Kidney (tissue), 14 donors: ENCODE data around the gene PWWP2B. TPM values are rescaled to one million over a fixed set of nuclear protein-coding genes. Genes with fewer than 3 reads are reported as not detected.

ENCODE experiments used
- DNase-seq, 5 donors: peaks; one replicate each; pipeline ENCODE4 v3.0.0-alpha.2; 2013 to 2020
- FAIRE-seq: peaks from 2 replicates; lab custom pipeline; 2012; peaks lifted over from hg19 to GRCh38; lab: Jason Lieb, UNC
- H3K27ac ChIP-seq, 2 donors: one replicate each; pipeline ENCODE4 v1.7.0; 2013; ENCODE audit warnings: low read depth in 2 of 2, low read length in 2 of 2, inconsistent platforms in 1 of 2
- H3K27me3 ChIP-seq: one replicate; pipeline ENCODE4 v1.7.1; 2013; ENCODE audit warnings: low read length, inconsistent platforms; ENCODE audit not compliant: control insufficient read depth, insufficient read depth
- H3K36me3 ChIP-seq, 3 donors: one replicate each; pipeline versions ENCODE4 v1.7.0 to v1.7.1; 2013; ENCODE audit warnings: low read length in 3 of 3, control low read depth in 1 of 3, inconsistent platforms in 1 of 3; ENCODE audit not compliant: insufficient read depth in 3 of 3, control insufficient read depth in 2 of 3
- H3K4me1 ChIP-seq, 3 donors: one replicate each; pipeline versions ENCODE4 v1.7.0 to v1.7.1; 2013; ENCODE audit warnings: low read length in 3 of 3, inconsistent platforms in 1 of 3, low read depth in 1 of 3; ENCODE audit not compliant: control insufficient read depth in 2 of 3, insufficient read depth in 2 of 3
- H3K4me3 ChIP-seq, 3 donors: one replicate each; pipeline versions ENCODE4 v1.7.0 to v1.8.1; 2013; ENCODE audit warnings: low read length in 3 of 3, control low read depth in 1 of 3, inconsistent platforms in 1 of 3
- H3K9ac ChIP-seq, 3 donors: one replicate each; pipeline versions ENCODE4 v1.7.0 to v1.7.1; 2013; ENCODE audit warnings: low read length in 3 of 3, control low read depth in 1 of 3, inconsistent platforms in 1 of 3
- H3K9me3 ChIP-seq, 3 donors: one replicate each; pipeline versions ENCODE4 v1.7.0 to v1.7.1; 2013; ENCODE audit warnings: low read length in 3 of 3, control low read depth in 1 of 3, inconsistent platforms in 1 of 3; ENCODE audit not compliant: control insufficient read depth in 2 of 3, insufficient read depth in 1 of 3
- intact Hi-C: fragments of 100-400 bp; cut with DNase I; formaldehyde crosslinking; loops from one replicate; pipeline ENCODE4 v1.11.1; 2022
- polyA plus RNA-seq: library from polyadenylated mRNA; stranded (reverse); fragments of 350-450 nt; fragmentation: Illumina TruSeq; extraction: RNeasy Lipid Tissue Mini Kit (QIAGEN cat#74804); gene quantifications from one replicate; pipeline ENCODE4 v1.2.3, GENCODE V29; 2014; ENCODE audit warnings: low read depth, low replicate concordance; ENCODE audit not compliant: insufficient read depth
- total RNA-seq: library from RNA; stranded (reverse); fragmentation: NEBNext Ultra II Directional; extraction: Animal tissue kit (Norgen Biotek cat#: 25700); gene quantifications from one replicate; pipeline ENCODE4 v1.2.1, GENCODE V29; 2021
- TF ChIP-seq, protein P1 (sequence below): IDR thresholded peaks from 3 replicates; pipeline ENCODE4 v1.5.1; 2012; ENCODE audit warnings: mild to moderate bottlenecking, moderate library complexity, borderline replicate concordance; ENCODE audit not compliant: insufficient read depth; ENCODE audit errors: extremely low read depth
- donor health status: control.
- donor health status: control.
- donor health status: control.
- donor health status: control.
- donor health status: control.
- donor health status: DM: yes; HTN: yes; CAD: no.
- donor health status: Normal renal cell carcinoma (clear cell type).

The PWWP2B gene
- total and polyA plus RNA-seq, 2 donors from 2014 or later, result 12.9 to 24.3 TPM

DNA sequence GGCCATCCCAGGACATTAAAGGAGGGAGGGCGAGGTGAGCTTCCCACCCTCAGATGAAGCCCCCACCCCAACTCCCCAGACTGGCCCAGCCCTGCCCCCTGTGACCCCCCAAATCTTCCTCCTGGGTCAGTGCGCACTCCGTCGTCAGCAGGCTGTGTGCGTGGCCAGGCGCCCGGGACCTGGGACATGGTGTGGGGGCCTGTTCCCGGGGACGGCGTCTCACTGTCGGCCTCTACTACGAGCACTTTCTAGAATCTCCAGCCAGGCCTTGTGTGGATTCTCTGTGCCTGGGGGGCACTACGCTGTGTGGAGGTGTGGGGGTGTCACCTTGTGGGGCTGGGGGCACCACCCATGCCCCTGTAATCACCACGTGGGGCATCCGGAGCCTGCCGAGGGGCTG is 9.8 kb downstream of the PWWP2B start:
- Histone ChIP-seq H3K36me3 (peaks cover 0 to 7% (median 0%) of the 10 kb centered on the region in 3 donors), H3K9me3 (no peaks in the 10 kb centered on the region), H3K4me3 (no peak overlapping the region), H3K27ac (peak overlapping the region; percentile 92 to 95), H3K4me1 (peaks cover 2 to 49% (median 13%) of the 10 kb centered on the region in 3 donors), H3K27me3 (no peaks in the 10 kb centered on the region), H3K9ac (no peak overlapping the region)
- intact Hi-C loops, result no loop called here
- no peak for FAIRE-seq
- peak in 1 of 5 donors; percentile 68 for DNase-seq
- TF ChIP-seq, protein P1, sequence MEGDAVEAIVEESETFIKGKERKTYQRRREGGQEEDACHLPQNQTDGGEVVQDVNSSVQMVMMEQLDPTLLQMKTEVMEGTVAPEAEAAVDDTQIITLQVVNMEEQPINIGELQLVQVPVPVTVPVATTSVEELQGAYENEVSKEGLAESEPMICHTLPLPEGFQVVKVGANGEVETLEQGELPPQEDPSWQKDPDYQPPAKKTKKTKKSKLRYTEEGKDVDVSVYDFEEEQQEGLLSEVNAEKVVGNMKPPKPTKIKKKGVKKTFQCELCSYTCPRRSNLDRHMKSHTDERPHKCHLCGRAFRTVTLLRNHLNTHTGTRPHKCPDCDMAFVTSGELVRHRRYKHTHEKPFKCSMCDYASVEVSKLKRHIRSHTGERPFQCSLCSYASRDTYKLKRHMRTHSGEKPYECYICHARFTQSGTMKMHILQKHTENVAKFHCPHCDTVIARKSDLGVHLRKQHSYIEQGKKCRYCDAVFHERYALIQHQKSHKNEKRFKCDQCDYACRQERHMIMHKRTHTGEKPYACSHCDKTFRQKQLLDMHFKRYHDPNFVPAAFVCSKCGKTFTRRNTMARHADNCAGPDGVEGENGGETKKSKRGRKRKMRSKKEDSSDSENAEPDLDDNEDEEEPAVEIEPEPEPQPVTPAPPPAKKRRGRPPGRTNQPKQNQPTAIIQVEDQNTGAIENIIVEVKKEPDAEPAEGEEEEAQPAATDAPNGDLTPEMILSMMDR, result no peak

DNA sequence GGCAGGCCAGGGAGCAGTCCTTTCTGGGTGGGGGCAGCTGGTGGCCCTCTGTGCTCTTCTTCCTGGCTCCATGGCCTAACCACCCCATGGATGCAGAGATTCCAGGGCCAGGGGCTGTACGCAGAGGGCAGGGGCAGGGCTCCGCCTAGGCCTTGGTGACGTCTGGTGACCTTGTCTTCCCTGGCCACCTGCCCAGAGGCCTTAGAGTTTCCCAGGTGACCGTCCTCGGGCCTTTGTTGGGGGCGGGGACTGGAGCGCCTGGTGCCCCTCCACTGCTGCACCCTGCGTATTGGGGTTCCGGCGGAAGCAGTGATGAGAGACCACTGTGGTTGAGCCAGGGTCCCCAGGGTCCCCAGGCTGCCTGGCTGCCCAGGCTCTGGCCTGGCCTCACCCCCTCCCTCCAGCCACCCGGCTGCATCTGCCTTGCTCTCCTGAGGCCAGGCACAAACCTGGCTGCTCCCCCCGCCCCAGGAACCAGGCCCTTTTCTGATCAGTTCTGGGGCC is 10.3 kb downstream of the PWWP2B start:
- Histone ChIP-seq H3K27ac (peak overlapping the region; percentile 92 to 95), H3K4me3 (peak overlapping the region in 1 of 3 donors; percentile 47), H3K4me1 (peaks cover 4 to 52% (median 16%) of the 10 kb centered on the region in 3 donors), H3K9ac (peak overlapping the region in 1 of 3 donors; percentile 34), H3K36me3 (peaks cover 0 to 7% (median 0%) of the 10 kb centered on the region in 3 donors), H3K27me3 (no peaks in the 10 kb centered on the region), H3K9me3 (no peaks in the 10 kb centered on the region)
- intact Hi-C loops, result no loop called here
- FAIRE-seq (no peak), DNase-seq (peak in 2 of 5 donors; percentile 70 to 93)
- TF ChIP-seq, protein P1, result no peak

DNA sequence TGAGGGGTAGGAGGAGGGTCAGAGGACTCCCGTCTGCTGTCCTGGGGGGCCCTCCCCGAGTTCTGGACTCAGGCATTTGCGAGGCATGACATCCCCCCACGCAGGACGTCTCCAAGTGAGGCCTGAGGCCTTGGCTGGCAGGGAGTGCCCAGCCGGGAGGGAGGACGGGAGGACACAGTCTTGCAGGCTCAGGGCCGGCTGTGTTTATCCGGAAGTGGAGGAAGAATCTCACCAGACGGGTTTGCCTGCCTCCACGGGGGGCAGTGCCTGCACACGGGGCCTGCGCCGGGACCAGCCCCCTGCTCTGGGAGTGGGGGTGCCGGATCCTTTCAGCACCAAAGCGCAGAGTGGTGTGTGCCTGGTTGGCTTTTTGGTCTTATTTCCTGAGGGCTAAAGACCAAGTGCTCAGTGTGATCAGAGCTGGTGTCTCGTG is 10.9 kb downstream of the PWWP2B start:
- H3K4me3 ChIP-seq, result peak overlapping the region in 1 of 3 donors; percentile 47
- H3K27ac ChIP-seq, result peak overlapping the region; percentile 92 to 95
- DNase-seq (peak; percentile 90 to 97 (median 92)), FAIRE-seq (no peak)
- H3K9ac ChIP-seq, result peak overlapping the region in 1 of 3 donors; percentile 65
- H3K9me3 ChIP-seq, result no peaks in the 10 kb centered on the region
- H3K36me3 ChIP-seq, result peaks cover 0 to 7% (median 0%) of the 10 kb centered on the region in 3 donors
- intact Hi-C loops, result no loop called here
- H3K27me3 ChIP-seq, result no peaks in the 10 kb centered on the region
- TF ChIP-seq, protein P1, result no peak
- H3K4me1 ChIP-seq, result peaks cover 4 to 57% (median 21%) of the 10 kb centered on the region in 3 donors
